ENCODE measurements around the gene ZNF746. TPM values are rescaled to one million over a fixed set of nuclear protein-coding genes. Genes with fewer than 3 reads are reported as not detected.

ZNF746 gene
- total RNA-seq, 4 donors from 2014 or later: 15.8 to 50.4 (median 33.1) TPM

GRCh38 chr7:149524394-149524793 lies 26.8 kb upstream of the ZNF746 start:
- in situ Hi-C loops (cut with MboI; ENCODE audit: low pct_ligation_motif_present in 1 of 4, low pct_unique_long_range_greater_than_20kb in 1 of 4, low sequenced_read_pairs in 3 of 4): loop anchor here in 1 of 4 donors (25.0 kb wide), 1 partner anchor 212 kb away; no protein-coding TSS in a partner anchor
- TF ChIP-seq EP300 (IDR thresholded peaks at IDR 0.05; ENCODE audit: low read depth) (no peak), CTCF (IDR thresholded peaks at IDR 0.05) (no peak), POLR2AphosphoS5 (IDR thresholded peaks at IDR 0.05) (no peak), POLR2A (IDR thresholded peaks at IDR 0.05) (no peak)
- intact Hi-C loops (cut with DNase I; ENCODE audit: low total_unique reads): no loop called here

GRCh38 chr7:149510248-149510647 lies 12.6 kb upstream of the ZNF746 start:
- in situ Hi-C loops (cut with MboI; ENCODE audit: low pct_ligation_motif_present in 1 of 4, low pct_unique_long_range_greater_than_20kb in 1 of 4, low sequenced_read_pairs in 3 of 4): loop anchor here in 1 of 4 donors (25.0 kb wide), 1 partner anchor 198 kb away; no protein-coding TSS in a partner anchor
- no peak for TF ChIP-seq POLR2AphosphoS5 (IDR thresholded peaks at IDR 0.05)
- TF ChIP-seq POLR2A (IDR thresholded peaks at IDR 0.05): no peak
- no peak for TF ChIP-seq EP300 (IDR thresholded peaks at IDR 0.05; ENCODE audit: low read depth)
- TF ChIP-seq CTCF (IDR thresholded peaks at IDR 0.05): no peak
- DNase-seq: no peak
- H3K36me3 ChIP-seq: no peaks in the 10 kb centered on the region
- intact Hi-C loops (cut with DNase I; ENCODE audit: low total_unique reads): no loop called here
- no peak overlapping the region for H3K4me3 ChIP-seq
- peaks cover 26 to 33% of the 10 kb centered on the region in 2 donors for H3K9me3 ChIP-seq
- H3K27me3 ChIP-seq: no peaks in the 10 kb centered on the region
- no peaks in the 10 kb centered on the region for H3K4me1 ChIP-seq
- H3K27ac ChIP-seq: no peak overlapping the region

More at GRCh38 chr7:149524394-149524793, 26.8 kb upstream of the ZNF746 start:
- H3K9me3 ChIP-seq: peaks cover 21% of the 10 kb centered on the region in 2 donors
- H3K27me3 ChIP-seq: no peaks in the 10 kb centered on the region
- no peak for DNase-seq
- H3K27ac ChIP-seq: no peak overlapping the region
- no peaks in the 10 kb centered on the region for H3K4me1 ChIP-seq
- H3K36me3 ChIP-seq: no peaks in the 10 kb centered on the region
- no peak overlapping the region for H3K4me3 ChIP-seq

GRCh38 chr7:149509774-149510173 lies 12.2 kb upstream of the ZNF746 start:
- no peak for DNase-seq
- peaks cover 26 to 33% of the 10 kb centered on the region in 2 donors for H3K9me3 ChIP-seq
- no peak overlapping the region for H3K27ac ChIP-seq
- H3K4me3 ChIP-seq: no peak overlapping the region
- H3K36me3 ChIP-seq: no peaks in the 10 kb centered on the region
- no peaks in the 10 kb centered on the region for H3K27me3 ChIP-seq
- in situ Hi-C loops (cut with MboI; ENCODE audit: low pct_ligation_motif_present in 1 of 4, low pct_unique_long_range_greater_than_20kb in 1 of 4, low sequenced_read_pairs in 3 of 4) (loop anchor here in 1 of 4 donors (25.0 kb wide), 1 partner anchor 197 kb away; no protein-coding TSS in a partner anchor), intact Hi-C loops (cut with DNase I; ENCODE audit: low total_unique reads) (no loop called here)
- no peak for TF ChIP-seq POLR2A (IDR thresholded peaks at IDR 0.05)
- TF ChIP-seq POLR2AphosphoS5 (IDR thresholded peaks at IDR 0.05): no peak
- no peak for TF ChIP-seq CTCF (IDR thresholded peaks at IDR 0.05)
- TF ChIP-seq EP300 (IDR thresholded peaks at IDR 0.05; ENCODE audit: low read depth): no peak
- H3K4me1 ChIP-seq: no peaks in the 10 kb centered on the region

- Histone ChIP-seq H3K36me3 (no peaks in the 10 kb centered on the region), H3K27me3 (no peaks in the 10 kb centered on the region), H3K9me3 (peaks cover 24 to 26% of the 10 kb centered on the region in 2 donors), H3K4me3 (no peak overlapping the region), H3K4me1 (no peaks in the 10 kb centered on the region), H3K27ac (no peak overlapping the region)
- in situ Hi-C loops (cut with MboI; ENCODE audit: low pct_ligation_motif_present in 1 of 4, low pct_unique_long_range_greater_than_20kb in 1 of 4, low sequenced_read_pairs in 3 of 4): loop anchor here in 1 of 4 donors (25.0 kb wide), 1 partner anchor 193 kb away; no protein-coding TSS in a partner anchor
- no peak for DNase-seq
- intact Hi-C loops (cut with DNase I; ENCODE audit: low total_unique reads): no loop called here
- TF ChIP-seq POLR2A (IDR thresholded peaks at IDR 0.05) (no peak), POLR2AphosphoS5 (IDR thresholded peaks at IDR 0.05) (no peak), EP300 (IDR thresholded peaks at IDR 0.05; ENCODE audit: low read depth) (no peak), CTCF (IDR thresholded peaks at IDR 0.05) (no peak)
Measured at GRCh38 chr7:149505551-149505950, 7.9 kb upstream of the ZNF746 start.

All from transverse colon (tissue), 4 donors.